ENCODE results near the gene EXD1.
"Not testable (repeated sequence)": the region's sequence is repeated elsewhere in the genome, so short reads cannot be mapped to it uniquely, and the experiment has no call there.

Gene EXD1

GRCh38 chr15:41139112-41139511 is 91.4 kb downstream of the EXD1 start:
- DNase-seq: not testable (repeated sequence)

GRCh38 chr15:41135580-41135979 is 95.0 kb downstream of the EXD1 start:
- DNase-seq: not testable (repeated sequence)

DNA sequence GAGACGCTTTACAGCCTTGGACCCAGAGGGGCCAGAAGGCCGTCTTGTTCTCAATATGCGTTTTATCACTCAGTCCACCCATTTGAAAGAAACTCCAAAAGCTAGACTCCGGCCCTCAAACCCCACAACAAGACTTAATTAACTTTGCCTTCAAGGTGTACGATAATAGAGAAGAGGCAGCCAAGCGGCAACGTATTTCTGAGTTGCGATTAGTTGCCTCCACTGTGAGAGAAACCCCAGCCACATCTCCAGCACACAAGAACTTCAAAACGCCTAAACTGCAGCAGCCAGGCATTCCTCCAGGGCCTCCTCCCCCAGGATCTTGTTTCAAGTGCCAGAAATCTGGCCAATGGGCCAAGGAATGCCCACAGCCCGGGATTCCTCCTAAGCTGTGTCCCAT is 97.1 kb downstream of the EXD1 start:
- DNase-seq: no peak

Measured in NCI-H1092 (cell line).